ENCODE measurements around the gene TMEM54. TPM values are rescaled to one million over a fixed set of nuclear protein-coding genes. Genes with fewer than 3 reads are reported as not detected.

The TMEM54 gene
- total and polyA plus RNA-seq, 9 of the 15 experiments (the other 6 are each of a cell fraction or from before 2014, with no cell fraction given) = 1.00 to 16.2 (median 8.2) TPM

- no peak for FAIRE-seq
- no peak for DNase-seq (ENCODE audit: extremely low read depth in 1 of 4, low spot score in 3 of 4)
These were observed 24.4 kb upstream of the TMEM54 start for GRCh38 chr1:32925403-32926162.

More at GRCh38 chr1:32925403-32926162, 24.4 kb upstream of the TMEM54 start:
- Histone ChIP-seq H3K9me1 (ENCODE audit: control insufficient read depth, insufficient read depth, low read length) (no peaks in the 10 kb centered on the region), H2AFZ (ENCODE audit: low read depth, low read length) (0 out of 2 replicates have a peak overlapping the region, but pooled peaks have one; percentile 4), H3K4me3 (no peak overlapping the region), H4K20me1 (replicated peaks; ENCODE audit: control insufficient read depth, insufficient read depth, low read length) (no peaks in the 10 kb centered on the region), H3K79me2 (ENCODE audit: control insufficient read depth, insufficient read depth, low read length) (no peaks in the 10 kb centered on the region), H3K27ac (ENCODE audit: extremely low read depth, low read depth, low read length) (no peak overlapping the region), H3K9ac (ENCODE audit: insufficient read depth in 1 of 2, low read depth in 2 of 2, low read length in 2 of 2) (0 out of 4 replicates have a peak overlapping the region, but pooled peaks of 1 of the 2 experiments have one; percentile 15), H3K9me3 (replicated peaks; ENCODE audit: control insufficient read depth, insufficient read depth, low read depth, low read length) (no peaks in the 10 kb centered on the region), H3K4me2 (ENCODE audit: insufficient read depth, low read length) (no peak overlapping the region), H3K4me1 (replicated peaks in 1 of 2; ENCODE audit: control insufficient read depth in 2 of 2, insufficient read depth in 2 of 2, low read length in 2 of 2) (peaks cover 7 to 10% of the 10 kb centered on the region in 2 experiments; a peak in 3 of 5 replicates), H3K36me3 (ENCODE audit: control insufficient read depth, insufficient read depth, low read length) (no peaks in the 10 kb centered on the region), H3K27me3 (ENCODE audit: control insufficient read depth in 2 of 2, insufficient read depth in 2 of 2, low read length in 2 of 2) (peaks cover 36 to 51% of the 10 kb centered on the region in 2 experiments)
- POLR2A ChIA-PET = interaction anchor here (0.6 kb wide), 2 partner anchors 14 to 158 kb away, joined by 3 to 4 read pairs; no protein-coding TSS in a partner anchor
- intact Hi-C loops (cut with micrococcal nuclease) (no loop called here), in situ Hi-C loops (cut with MboI) (no loop called here)
- CTCF ChIA-PET (ENCODE audit: low intra/inter-chr PET ratio) = no interaction called here
- TF ChIP-seq E2F3 (CRISPR knock-in tag; IDR thresholded peaks at IDR 0.05) (no peak), MYBL2 (IDR thresholded peaks at IDR 0.05; ENCODE audit: low read depth) (no peak), MYBL2 (CRISPR knock-in tag; IDR thresholded peaks at IDR 0.05; ENCODE audit: borderline replicate concordance) (no peak), CTCF (IDR thresholded peaks at IDR 0.05 in 2 of 3, conservative IDR thresholded peaks at IDR 0.05 in 1 of 3; ENCODE audit: insufficient read depth in 2 of 3, low read depth in 1 of 3, low read length in 3 of 3) (0 out of 6 replicates have a peak, but pooled peaks of 2 of the 3 experiments have one; percentile 3 to 5), GABPB1 (CRISPR knock-in tag; IDR thresholded peaks at IDR 0.05) (no peak), MCM7 (IDR thresholded peaks at IDR 0.05) (no peak), ZBTB7A (IDR thresholded peaks at IDR 0.05; ENCODE audit: borderline replicate concordance, control insufficient read depth, low read depth, low read length) (0 out of 2 replicates have a peak, but pooled peaks have one; percentile 18)
- TF ChIP-seq, protein P1, sequence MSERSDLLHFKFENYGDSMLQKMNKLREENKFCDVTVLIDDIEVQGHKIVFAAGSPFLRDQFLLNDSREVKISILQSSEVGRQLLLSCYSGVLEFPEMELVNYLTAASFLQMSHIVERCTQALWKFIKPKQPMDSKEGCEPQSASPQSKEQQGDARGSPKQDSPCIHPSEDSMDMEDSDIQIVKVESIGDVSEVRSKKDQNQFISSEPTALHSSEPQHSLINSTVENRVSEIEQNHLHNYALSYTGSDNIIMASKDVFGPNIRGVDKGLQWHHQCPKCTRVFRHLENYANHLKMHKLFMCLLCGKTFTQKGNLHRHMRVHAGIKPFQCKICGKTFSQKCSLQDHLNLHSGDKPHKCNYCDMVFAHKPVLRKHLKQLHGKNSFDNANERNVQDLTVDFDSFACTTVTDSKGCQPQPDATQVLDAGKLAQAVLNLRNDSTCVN (CRISPR knock-in tag; IDR thresholded peaks at IDR 0.05) = peak; percentile 55; the same call in 1 of the 2 replicates
- 32% methylated on average over 24 of the region's 24 CpGs for WGBS (ENCODE audit: insufficient coverage, low coverage, missing lambda C conversion rate)
- no TSS peak for BruUV-seq (replicated peaks)
- ATAC-seq = peak; percentile 54

All from K562 (cell line).